ENCODE results near the gene NHS.

NHS gene

GRCh38 chrX:17635231-17635630 is 260.2 kb downstream of the NHS start:
- no peak overlapping the region for H3K4me3 ChIP-seq (ENCODE audit: low read length)
- DNase-seq (ENCODE audit: low read depth), result no peak
- TF ChIP-seq CTCF (IDR thresholded peaks at IDR 0.05; ENCODE audit: insufficient read depth, low read depth, low read length, missing control alignments), result no peak

- H3K4me3 ChIP-seq (ENCODE audit: low read length), result no peak overlapping the region
- DNase-seq (ENCODE audit: low read depth), result no peak
- no peak for TF ChIP-seq CTCF (IDR thresholded peaks at IDR 0.05; ENCODE audit: insufficient read depth, low read depth, low read length, missing control alignments)
These were observed 262.2 kb downstream of the NHS start for GRCh38 chrX:17637235-17637634.

- no peak for TF ChIP-seq CTCF (IDR thresholded peaks at IDR 0.05; ENCODE audit: insufficient read depth, low read depth, low read length, missing control alignments)
- no peak for DNase-seq (ENCODE audit: low read depth)
- no peak overlapping the region for H3K4me3 ChIP-seq (ENCODE audit: low read length)
These were observed 263.7 kb downstream of the NHS start for GRCh38 chrX:17638731-17639130.

GRCh38 chrX:17642891-17643290 is 267.9 kb downstream of the NHS start:
- no peak for TF ChIP-seq CTCF (IDR thresholded peaks at IDR 0.05; ENCODE audit: insufficient read depth, low read depth, low read length, missing control alignments)
- H3K4me3 ChIP-seq (ENCODE audit: low read length), result no peak overlapping the region
- DNase-seq (ENCODE audit: low read depth), result peak; percentile 24

GRCh38 chrX:17643528-17643927 is 268.5 kb downstream of the NHS start:
- TF ChIP-seq CTCF (IDR thresholded peaks at IDR 0.05; ENCODE audit: insufficient read depth, low read depth, low read length, missing control alignments), result no peak
- no peak overlapping the region for H3K4me3 ChIP-seq (ENCODE audit: low read length)
- no peak for DNase-seq (ENCODE audit: low read depth)

GRCh38 chrX:17644001-17644400 is 269.0 kb downstream of the NHS start:
- no peak overlapping the region for H3K4me3 ChIP-seq (ENCODE audit: low read length)
- DNase-seq (ENCODE audit: low read depth), result no peak

More at GRCh38 chrX:17644001-17644400, 269.0 kb downstream of the NHS start:
- no peak for TF ChIP-seq CTCF (IDR thresholded peaks at IDR 0.05; ENCODE audit: insufficient read depth, low read depth, low read length, missing control alignments)

Measured in epithelial cell of esophagus (primary cell).